LNCaP clone FGC (cell line): ENCODE data around the gene ASPHD1.

ENCODE experiments used
- DNase-seq: peaks from one replicate; pipeline ENCODE4 v3.0.0-alpha.2; 2011; ENCODE audit warnings: low read depth
- H3K4me3 ChIP-seq: 2 replicates; pipeline ENCODE4 v1.5.1; 2011; ENCODE audit warnings: mild to moderate bottlenecking, low read depth, low read length, control low read depth
- CTCF ChIP-seq: IDR thresholded peaks from 2 replicates; pipeline ENCODE4 v1.5.1; 2012; ENCODE audit warnings: mild to moderate bottlenecking; ENCODE audit not compliant: control insufficient read depth, insufficient read depth; ENCODE audit errors: extremely low read depth

ASPHD1 gene

GRCh38 chr16:29893553-29893952, 6.7 kb upstream of the ASPHD1 start:
- H3K4me3 ChIP-seq = no peak overlapping the region
- TF ChIP-seq CTCF = no peak
- no peak for DNase-seq

- TF ChIP-seq CTCF = no peak
- no peak overlapping the region for H3K4me3 ChIP-seq
- no peak for DNase-seq
Observed at GRCh38 chr16:29894352-29894751, 5.9 kb upstream of the ASPHD1 start.

GRCh38 chr16:29896841-29897240, 3.4 kb upstream of the ASPHD1 start:
- no peak overlapping the region for H3K4me3 ChIP-seq
- TF ChIP-seq CTCF = no peak
- no peak for DNase-seq

- no peak for TF ChIP-seq CTCF
- H3K4me3 ChIP-seq = no peak overlapping the region
- no peak for DNase-seq
Observed at GRCh38 chr16:29897333-29897732, 3.0 kb upstream of the ASPHD1 start.

- DNase-seq = no peak
- TF ChIP-seq CTCF = no peak
- H3K4me3 ChIP-seq = peak overlapping the region; percentile 83
Observed at GRCh38 chr16:29898135-29898803, 2.0 kb upstream of the ASPHD1 start.

- peak; percentile 3 for DNase-seq
- H3K4me3 ChIP-seq = peak overlapping the region; percentile 83
- TF ChIP-seq CTCF = no peak
Observed at GRCh38 chr16:29898804-29899515, 1.3 kb upstream of the ASPHD1 start.
